Measurements from ENCODE around the gene DFFB. TPM values are rescaled to one million over a fixed set of nuclear protein-coding genes. Genes with fewer than 3 reads are reported as not detected.
"Not testable (repeated sequence)": the region's sequence is repeated elsewhere in the genome, so short reads cannot be mapped to it uniquely, and the experiment has no call there.

Gene DFFB
- total RNA-seq, 2 experiments from 2014 or later: 12.2 to 13.6 TPM

GRCh38 chr1:3918359-3918758 lies 61.1 kb downstream of the DFFB start:
- POLR2A ChIA-PET: not testable (repeated sequence)

GRCh38 chr1:3918966-3919611 lies 61.8 kb downstream of the DFFB start:
- ChIA-PET CTCF (no interaction called here), POLR2A (no interaction called here)

More at GRCh38 chr1:3918359-3918758, 61.1 kb downstream of the DFFB start:
- CTCF ChIA-PET: not testable (repeated sequence)

- ChIA-PET CTCF (no interaction called here), POLR2A (no interaction called here)
Observed at GRCh38 chr1:3919706-3920105, 62.4 kb downstream of the DFFB start.

DNA sequence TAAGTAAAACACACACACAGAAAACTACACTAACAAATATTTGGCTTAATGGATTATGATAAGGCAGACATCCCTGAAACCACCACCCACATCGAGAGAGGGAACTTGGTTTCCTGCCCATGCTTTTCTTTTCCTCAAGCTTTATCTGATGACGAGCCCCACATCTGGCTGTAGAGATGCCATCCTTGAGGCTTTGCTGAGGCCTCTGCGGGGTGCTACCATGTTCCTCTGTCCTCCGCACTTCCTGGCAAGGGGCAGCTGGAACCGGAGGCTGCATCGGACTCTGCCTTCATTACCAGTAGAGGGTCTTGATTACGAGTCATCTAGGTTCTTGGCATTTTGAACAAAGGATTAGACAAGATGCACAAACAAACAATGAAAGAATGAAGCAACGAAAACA lies 64.5 kb downstream of the DFFB start:
- ChIA-PET CTCF (no interaction called here), POLR2A (no interaction called here)

DNA sequence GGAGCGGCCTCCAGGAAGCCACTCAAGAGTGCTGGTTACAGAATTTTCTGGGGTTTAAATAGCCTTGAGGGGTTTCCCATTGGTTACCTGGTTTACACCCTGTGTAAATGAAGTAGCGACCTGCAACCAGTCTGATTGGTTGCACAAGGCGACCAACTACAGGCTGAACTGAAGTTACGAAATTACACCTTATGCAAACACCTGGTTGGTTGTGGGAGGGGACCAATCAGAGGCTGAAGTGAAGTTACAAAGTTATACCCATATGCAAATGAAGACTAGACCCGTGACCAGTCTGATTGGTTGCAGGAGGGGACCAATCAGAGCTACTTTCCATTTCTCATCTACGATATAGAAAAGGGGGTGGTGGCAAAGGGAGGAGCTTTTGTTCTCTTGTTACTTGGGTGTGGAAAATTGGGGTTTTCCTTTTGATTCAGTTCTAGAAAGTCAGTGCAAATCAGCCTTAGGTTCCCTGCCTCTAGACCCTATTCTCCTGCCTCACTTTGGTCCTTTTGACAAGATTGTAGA lies 65.0 kb downstream of the DFFB start:
- ChIA-PET CTCF (no interaction called here), POLR2A (no interaction called here)

GRCh38 chr1:3922851-3923250 lies 65.6 kb downstream of the DFFB start:
- POLR2A ChIA-PET: no interaction called here
- CTCF ChIA-PET: no interaction called here

GRCh38 chr1:3923378-3924185 lies 66.3 kb downstream of the DFFB start:
- POLR2A ChIA-PET: no interaction called here
- CTCF ChIA-PET: no interaction called here

GRCh38 chr1:3924186-3924824 lies 67.0 kb downstream of the DFFB start:
- CTCF ChIA-PET: no interaction called here
- POLR2A ChIA-PET: no interaction called here

DNA sequence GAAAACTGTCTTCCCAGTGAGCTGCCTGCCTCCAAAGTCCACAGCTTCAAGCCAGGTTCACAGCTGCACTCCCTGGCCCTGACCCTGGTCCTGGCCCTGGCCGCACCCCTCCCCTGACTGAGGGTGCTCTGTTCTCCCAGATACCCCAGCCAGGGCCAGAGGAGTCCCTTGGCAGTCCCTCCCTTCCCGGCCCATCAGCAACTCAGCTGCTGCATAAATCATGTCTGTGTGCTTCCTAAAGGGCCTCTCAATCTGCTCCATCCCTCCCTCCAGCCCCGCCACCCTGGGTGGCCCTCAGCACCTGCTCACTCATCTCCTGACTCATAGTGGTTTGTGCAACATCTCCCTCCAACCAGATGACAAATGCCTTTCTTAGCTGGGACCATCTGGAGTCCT lies 67.5 kb downstream of the DFFB start:
- ChIA-PET POLR2A (no interaction called here), CTCF (no interaction called here)

DNA sequence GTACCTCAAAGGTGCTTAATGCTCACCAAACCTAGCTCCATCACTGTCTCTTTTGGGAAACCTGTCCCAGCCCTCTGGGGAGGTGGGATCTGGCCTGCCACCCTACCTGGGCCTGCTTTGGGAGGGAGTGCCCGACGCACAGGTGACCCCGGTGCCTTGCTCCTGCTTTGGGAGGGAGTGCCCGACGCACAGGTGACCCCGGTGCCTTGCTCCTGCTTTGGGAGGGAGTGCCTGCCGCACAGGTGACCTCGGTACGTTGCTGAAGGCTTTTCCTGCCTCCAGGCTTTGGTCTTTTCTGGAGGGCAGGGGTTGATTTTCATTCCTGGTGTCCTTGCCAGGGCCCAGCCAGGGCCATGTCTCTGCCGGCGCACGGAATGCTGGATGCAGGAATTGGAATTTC lies 68.0 kb downstream of the DFFB start:
- CTCF ChIA-PET: no interaction called here

GRCh38 chr1:3925762-3926161 lies 68.5 kb downstream of the DFFB start:
- CTCF ChIA-PET: no interaction called here
- POLR2A ChIA-PET: no interaction called here

More for the DNA sequence above, 68.0 kb downstream of the DFFB start:
- POLR2A ChIA-PET: no interaction called here

- ChIA-PET CTCF (no interaction called here), POLR2A (no interaction called here)
Observed at GRCh38 chr1:3926956-3927355, 69.7 kb downstream of the DFFB start.

DNA sequence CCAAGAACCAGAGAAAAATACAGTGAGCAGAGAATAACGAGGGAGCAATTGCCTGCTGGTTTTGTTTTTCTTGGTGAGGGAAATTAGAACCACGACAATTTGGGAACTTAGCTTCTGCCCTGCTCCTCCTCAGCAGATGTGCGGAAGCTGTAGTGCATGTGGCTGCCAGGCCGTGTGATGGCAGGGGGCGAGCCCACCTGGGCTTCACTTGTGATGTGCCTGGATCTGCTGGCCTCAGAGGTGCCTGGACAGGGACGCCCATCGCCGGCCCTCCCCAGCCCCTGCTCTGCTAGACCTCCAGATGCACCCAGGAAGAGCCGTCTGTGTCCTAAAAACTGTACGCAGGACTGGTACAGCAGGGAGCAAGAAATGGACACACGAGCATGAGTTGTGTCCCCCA lies 71.3 kb downstream of the DFFB start:
- CTCF ChIA-PET: no interaction called here

GRCh38 chr1:3929126-3929525 lies 71.8 kb downstream of the DFFB start:
- ChIA-PET POLR2A (no interaction called here), CTCF (no interaction called here)

More for the DNA sequence above, 71.3 kb downstream of the DFFB start:
- POLR2A ChIA-PET: no interaction called here

DNA sequence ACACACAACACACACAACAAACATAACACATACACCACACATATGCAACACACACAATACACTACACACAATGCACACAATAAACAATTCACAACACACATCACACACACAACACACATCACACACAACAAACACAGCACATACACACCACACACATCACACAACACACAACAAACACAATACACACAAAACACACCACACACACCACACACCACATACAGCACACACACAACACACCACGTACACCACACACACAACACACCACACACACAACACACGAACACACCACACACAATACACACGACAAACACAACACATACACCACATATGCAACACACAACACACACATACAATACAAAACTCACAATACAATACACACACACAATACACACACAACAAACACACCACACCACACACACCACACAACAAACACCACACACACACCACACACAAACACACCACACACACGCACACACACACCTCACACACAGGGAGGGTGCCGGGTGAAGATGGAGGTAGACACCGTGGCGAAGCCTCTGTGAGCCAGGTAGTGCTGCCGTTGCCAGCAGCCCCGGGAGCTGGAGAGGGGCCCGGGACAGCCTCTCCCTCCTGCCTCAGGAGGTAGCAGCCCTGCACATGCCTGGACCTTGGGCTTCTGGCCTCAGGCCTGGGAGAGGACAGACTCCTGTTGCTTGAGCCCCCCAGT lies 73.2 kb downstream of the DFFB start:
- POLR2A ChIA-PET: no interaction called here

GRCh38 chr1:3931007-3931912 lies 74.0 kb downstream of the DFFB start:
- CTCF ChIA-PET: no interaction called here

More for the DNA sequence above, 73.2 kb downstream of the DFFB start:
- CTCF ChIA-PET: no interaction called here

DNA sequence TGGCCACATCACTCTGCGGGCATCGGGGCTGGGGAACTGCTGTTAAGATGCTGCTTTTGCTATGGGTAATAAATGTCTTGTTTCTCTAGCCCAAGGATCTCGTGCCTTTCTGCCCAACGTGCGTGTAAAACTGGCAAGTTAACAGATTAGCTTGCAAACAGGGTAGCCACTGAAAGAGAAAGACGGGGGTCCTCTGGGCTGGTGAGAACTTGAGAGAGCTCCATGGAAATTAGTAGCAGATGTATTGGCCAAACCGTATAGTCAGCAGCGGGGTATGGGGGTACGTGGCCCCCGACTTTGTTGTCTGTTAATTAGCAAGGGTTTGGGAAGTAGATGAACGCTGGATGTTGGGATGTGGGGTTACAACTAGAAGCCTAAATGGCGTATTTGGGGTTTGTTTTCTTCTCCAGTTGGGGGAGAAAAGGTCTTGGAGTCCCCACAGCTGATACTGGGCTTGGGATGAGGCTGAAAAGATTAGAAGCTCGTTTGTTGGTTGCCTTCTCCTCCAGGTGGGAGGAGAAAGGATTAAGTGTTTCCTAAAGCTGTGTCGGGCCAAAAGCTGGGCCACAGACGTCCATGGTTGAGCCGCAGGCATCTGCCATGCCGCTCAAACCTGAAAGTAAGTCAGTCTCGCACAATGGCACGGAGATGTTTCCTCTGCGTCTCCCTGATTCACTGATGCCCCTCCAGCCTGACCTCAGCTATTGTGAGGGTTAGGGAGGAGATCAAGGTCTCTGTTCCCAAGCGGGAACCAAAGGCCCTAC lies 75.1 kb downstream of the DFFB start:
- ChIA-PET CTCF (no interaction called here), POLR2A (no interaction called here)

More at GRCh38 chr1:3931007-3931912, 74.0 kb downstream of the DFFB start:
- POLR2A ChIA-PET: no interaction called here
